CD4-positive, alpha-beta T cell treated with Interleukin-17A for 4 hours (primary cell): ENCODE results near the gene CD36.

Source experiments
- DNase-seq: peaks from one replicate; pipeline ENCODE4 v3.0.0-alpha.2; 2020; ENCODE audit warnings: mixed read lengths

CD36 gene

GRCh38 chr7:80708123-80708522 lies 69.7 kb downstream of the CD36 start:
- no peak for DNase-seq

- DNase-seq = no peak
Observed at GRCh38 chr7:80711531-80711930, 73.1 kb downstream of the CD36 start.

- no peak for DNase-seq
Observed at GRCh38 chr7:80719261-80719660, 80.8 kb downstream of the CD36 start.

- DNase-seq = no peak
Observed at GRCh38 chr7:80720146-80720545, 81.7 kb downstream of the CD36 start.

GRCh38 chr7:80721883-80722615 lies 83.6 kb downstream of the CD36 start:
- no peak for DNase-seq

- no peak for DNase-seq
Observed at GRCh38 chr7:80722616-80723195, 84.3 kb downstream of the CD36 start.

- DNase-seq = no peak
Observed at GRCh38 chr7:80724249-80724871, 85.9 kb downstream of the CD36 start.

- DNase-seq = no peak
Observed at GRCh38 chr7:80725181-80725611, 86.8 kb downstream of the CD36 start.
